Endodermal cell (in vitro differentiated cells): ENCODE results near the gene ATXN7L1. TPM values are rescaled to one million over a fixed set of nuclear protein-coding genes. Genes with fewer than 3 reads are reported as not detected.
A peak's percentile ranks its signal among the peaks of the same experiment; 100 is the strongest.

Experiments
- DNase-seq: peaks from one replicate; pipeline ENCODE4 v3.0.0-alpha.2; 2017
- H3K27ac ChIP-seq: 2 replicates; pipeline ENCODE4 v1.5.1; 2013; ENCODE audit warnings: mild to moderate bottlenecking, low read depth, low read length, moderate library complexity
- H3K27me3 ChIP-seq: 2 replicates; pipeline ENCODE4 v1.6.1; 2013; ENCODE audit warnings: mild to moderate bottlenecking, low read length, moderate library complexity; ENCODE audit not compliant: insufficient read depth, control insufficient read depth, poor library complexity, severe bottlenecking
- H3K36me3 ChIP-seq: 2 replicates; pipeline ENCODE4 v1.7.0; 2013; ENCODE audit warnings: mild to moderate bottlenecking, low read length, moderate library complexity; ENCODE audit not compliant: control insufficient read depth, insufficient read depth
- H3K4me1 ChIP-seq: one replicate; pipeline ENCODE4 v1.7.0; 2013; ENCODE audit warnings: low read length; ENCODE audit not compliant: control insufficient read depth, insufficient read depth
- H3K4me3 ChIP-seq: 2 replicates; pipeline ENCODE4 v1.5.1; 2013; ENCODE audit warnings: mild to moderate bottlenecking, low read length, moderate library complexity
- H3K9ac ChIP-seq: 2 replicates; pipeline ENCODE4 v1.6.1; 2013; ENCODE audit warnings: mild to moderate bottlenecking, low read length, moderate library complexity; ENCODE audit not compliant: poor library complexity, severe bottlenecking; ENCODE audit errors: extremely low read depth
- H3K9me3 ChIP-seq: 2 replicates; pipeline ENCODE4 v1.6.1; 2013; ENCODE audit warnings: mild to moderate bottlenecking, low read length, moderate library complexity; ENCODE audit not compliant: control insufficient read depth
- H3K27ac Mint-ChIP-seq: 2 replicates; pipeline ENCODE4 v1.8.0; 2020; ENCODE audit warnings: mixed read lengths
- H3K27me3 Mint-ChIP-seq: 2 replicates; pipeline ENCODE4 v1.8.0; 2021; ENCODE audit warnings: mild to moderate bottlenecking, mixed read lengths; ENCODE audit not compliant: insufficient read depth
- H3K36me3 Mint-ChIP-seq: 2 replicates; pipeline ENCODE4 v1.8.0; 2020; ENCODE audit warnings: low read depth, mixed read lengths
- H3K4me1 Mint-ChIP-seq: 2 replicates; pipeline ENCODE4 v1.8.0; 2020; ENCODE audit warnings: mixed read lengths
- H3K4me3 Mint-ChIP-seq: 2 replicates; pipeline ENCODE4 v1.8.0; 2020; ENCODE audit warnings: mild to moderate bottlenecking, moderate library complexity, mixed read lengths
- H3K9me3 Mint-ChIP-seq: 2 replicates; pipeline ENCODE4 v1.8.0; 2020; ENCODE audit warnings: mild to moderate bottlenecking, mixed read lengths
- WGBS, 2 experiments: methylation state at CpG; one replicate each; pipeline versions ENCODE4 v1.1.5 to v1.1.7; 2013; ENCODE audit warnings: missing lambda C conversion rate in 2 of 2, mixed read lengths in 1 of 2; ENCODE audit not compliant: insufficient coverage in 1 of 2, insufficient read length in 1 of 2; 5-methylcytosine and 5-hydroxymethylcytosine counted together
- total RNA-seq, 2 donors: library from RNA; stranded (reverse); fragmentation: NEBNext Ultra II Directional in 1 of 2; extraction: Animal tissue kit (Norgen Biotek cat#: 25700) in 1 of 2; gene quantifications; 2 replicates in 1 of 2; 3 replicates in 1 of 2; pipeline ENCODE4 v1.2.1, GENCODE V29; 2021
- TF ChIP-seq, protein P1 (sequence below): fragments of 200-600 bp; sonication (generic); conservative IDR thresholded peaks from 2 replicates; pipeline ENCODE4 v1.5.0; 2021; ENCODE audit warnings: antibody characterized with exemption, mild to moderate bottlenecking

Gene ATXN7L1
- total RNA-seq, 2 donors from 2014 or later = 16.9 to 30.4 TPM

DNA sequence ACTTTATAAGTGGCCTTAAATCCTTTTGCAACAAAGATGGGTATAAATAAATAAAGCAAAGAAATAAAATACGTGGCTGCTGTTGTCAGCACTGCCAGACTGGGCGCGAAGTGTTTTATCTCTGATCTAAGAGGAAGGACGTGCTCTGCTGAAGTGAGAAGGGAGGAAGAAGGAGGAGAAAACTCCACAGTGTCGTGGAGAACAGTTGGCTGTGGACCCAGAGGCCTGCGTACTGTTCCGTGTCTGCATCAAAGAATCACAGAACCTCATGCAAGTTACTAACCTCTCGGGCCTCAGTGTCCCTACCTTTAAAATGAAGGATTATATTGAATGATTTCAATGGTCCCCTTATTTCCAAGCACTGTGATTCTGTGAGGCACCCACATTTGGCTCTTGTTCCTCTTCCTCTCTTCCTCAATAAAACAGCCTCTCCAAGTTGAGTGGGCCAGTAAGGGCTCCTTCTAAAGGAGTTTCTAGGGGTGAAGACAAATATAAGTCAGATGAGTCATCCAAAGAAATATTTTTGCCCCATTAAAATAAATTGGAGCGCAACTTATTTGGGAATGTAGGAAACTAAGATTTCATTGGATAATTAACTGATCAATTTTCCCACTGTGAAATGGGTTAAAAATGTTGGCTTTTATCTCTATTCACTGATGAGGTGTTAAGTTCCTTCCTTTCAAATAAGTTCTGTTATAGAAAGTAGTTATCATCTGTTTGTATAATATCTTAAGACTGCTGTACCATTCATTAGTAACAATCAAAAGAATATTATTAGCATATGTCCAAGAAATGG lies 168.2 kb downstream of the ATXN7L1 start:
- TF ChIP-seq, protein P1, sequence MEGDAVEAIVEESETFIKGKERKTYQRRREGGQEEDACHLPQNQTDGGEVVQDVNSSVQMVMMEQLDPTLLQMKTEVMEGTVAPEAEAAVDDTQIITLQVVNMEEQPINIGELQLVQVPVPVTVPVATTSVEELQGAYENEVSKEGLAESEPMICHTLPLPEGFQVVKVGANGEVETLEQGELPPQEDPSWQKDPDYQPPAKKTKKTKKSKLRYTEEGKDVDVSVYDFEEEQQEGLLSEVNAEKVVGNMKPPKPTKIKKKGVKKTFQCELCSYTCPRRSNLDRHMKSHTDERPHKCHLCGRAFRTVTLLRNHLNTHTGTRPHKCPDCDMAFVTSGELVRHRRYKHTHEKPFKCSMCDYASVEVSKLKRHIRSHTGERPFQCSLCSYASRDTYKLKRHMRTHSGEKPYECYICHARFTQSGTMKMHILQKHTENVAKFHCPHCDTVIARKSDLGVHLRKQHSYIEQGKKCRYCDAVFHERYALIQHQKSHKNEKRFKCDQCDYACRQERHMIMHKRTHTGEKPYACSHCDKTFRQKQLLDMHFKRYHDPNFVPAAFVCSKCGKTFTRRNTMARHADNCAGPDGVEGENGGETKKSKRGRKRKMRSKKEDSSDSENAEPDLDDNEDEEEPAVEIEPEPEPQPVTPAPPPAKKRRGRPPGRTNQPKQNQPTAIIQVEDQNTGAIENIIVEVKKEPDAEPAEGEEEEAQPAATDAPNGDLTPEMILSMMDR = no peak
- peaks cover 66% of the 10 kb centered on the region for H3K36me3 Mint-ChIP-seq
- H3K9me3 Mint-ChIP-seq = peaks cover 40% of the 10 kb centered on the region
- WGBS, 2 experiments = 91 to 94% methylated on average over 4 to 9 of the region's 9 CpGs
- peaks cover 10% of the 10 kb centered on the region for H3K4me1 Mint-ChIP-seq
- H3K27ac Mint-ChIP-seq = no peak overlapping the region
- peaks cover 44% of the 10 kb centered on the region for H3K9me3 ChIP-seq
- H3K27me3 Mint-ChIP-seq = peaks cover 1% of the 10 kb centered on the region
- no peak overlapping the region for H3K9ac ChIP-seq
- H3K4me3 Mint-ChIP-seq = no peak overlapping the region
- no peak overlapping the region for H3K27ac ChIP-seq
- H3K4me3 ChIP-seq = no peak overlapping the region
- no peaks in the 10 kb centered on the region for H3K27me3 ChIP-seq
- DNase-seq = no peak
- H3K36me3 ChIP-seq = peaks cover 22% of the 10 kb centered on the region
- no peaks in the 10 kb centered on the region for H3K4me1 ChIP-seq

DNA sequence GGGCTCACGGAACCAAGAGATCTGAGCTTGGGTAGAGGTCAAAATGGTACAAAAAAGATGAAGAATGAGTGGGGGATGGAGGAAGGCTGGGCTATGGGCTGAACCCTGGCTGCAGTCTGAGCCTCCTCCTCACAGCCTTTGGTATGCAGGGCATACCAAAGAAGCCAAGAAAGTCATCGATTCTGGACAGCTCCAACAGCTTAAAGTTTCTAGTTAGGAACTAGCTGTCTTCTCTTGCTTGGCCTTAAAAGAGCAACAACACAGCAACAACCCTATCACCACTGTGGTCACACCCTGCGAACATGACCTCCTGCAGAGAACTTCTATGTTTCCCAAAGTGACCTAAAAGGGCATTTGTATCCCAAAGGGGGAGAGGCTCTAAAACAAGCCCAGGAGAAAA lies 169.0 kb downstream of the ATXN7L1 start:
- H3K9me3 Mint-ChIP-seq = peaks cover 32% of the 10 kb centered on the region
- peaks cover 1% of the 10 kb centered on the region for H3K27me3 Mint-ChIP-seq
- TF ChIP-seq, protein P1 = no peak
- Histone ChIP-seq H3K4me3 (no peak overlapping the region), H3K36me3 (peaks cover 19% of the 10 kb centered on the region), H3K9ac (no peak overlapping the region), H3K9me3 (peaks cover 36% of the 10 kb centered on the region), H3K4me1 (no peaks in the 10 kb centered on the region), H3K27ac (no peak overlapping the region), H3K27me3 (no peaks in the 10 kb centered on the region)
- WGBS, 2 experiments = 89 to 92% methylated on average over 2 to 3 of the region's 3 CpGs
- no peak overlapping the region for H3K4me3 Mint-ChIP-seq
- DNase-seq = no peak
- peaks cover 10% of the 10 kb centered on the region for H3K4me1 Mint-ChIP-seq
- peaks cover 58% of the 10 kb centered on the region for H3K36me3 Mint-ChIP-seq
- no peak overlapping the region for H3K27ac Mint-ChIP-seq

DNA sequence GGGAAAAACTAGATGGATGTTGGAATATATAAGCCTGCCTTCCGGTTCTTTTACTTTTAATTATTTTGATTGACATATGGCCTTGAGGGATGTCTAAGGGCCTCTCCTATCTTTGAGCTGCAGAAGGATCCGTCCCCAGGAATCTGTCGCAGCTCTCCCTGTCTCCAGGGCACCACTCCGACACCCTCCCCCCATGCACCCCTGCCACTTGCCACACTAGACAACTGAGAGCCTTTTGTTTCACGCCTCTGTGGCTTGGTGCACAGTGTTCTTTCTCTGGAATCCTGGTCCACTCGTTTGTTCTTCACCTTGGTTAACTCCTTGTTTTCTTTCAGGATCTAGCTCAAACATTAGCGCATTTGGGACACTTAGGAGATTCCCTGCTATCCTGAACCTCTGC lies 171.0 kb downstream of the ATXN7L1 start:
- H3K27me3 Mint-ChIP-seq = peaks cover 1% of the 10 kb centered on the region
- H3K4me1 ChIP-seq = no peaks in the 10 kb centered on the region
- peaks cover 10% of the 10 kb centered on the region for H3K4me1 Mint-ChIP-seq
- H3K36me3 Mint-ChIP-seq = peaks cover 38% of the 10 kb centered on the region
- TF ChIP-seq, protein P1 = no peak
- H3K9me3 ChIP-seq = peaks cover 17% of the 10 kb centered on the region
- 90 to 93% methylated on average over 5 to 7 of the region's 7 CpGs for WGBS, 2 experiments
- H3K27ac Mint-ChIP-seq = peak overlapping the region; percentile 74
- H3K27me3 ChIP-seq = no peaks in the 10 kb centered on the region
- DNase-seq = no peak
- H3K4me3 ChIP-seq = no peak overlapping the region
- H3K9me3 Mint-ChIP-seq = peaks cover 13% of the 10 kb centered on the region
- H3K9ac ChIP-seq = no peak overlapping the region
- no peak overlapping the region for H3K27ac ChIP-seq
- peaks cover 19% of the 10 kb centered on the region for H3K36me3 ChIP-seq
- H3K4me3 Mint-ChIP-seq = no peak overlapping the region
